Activated T-helper 17 cell treated with anti-CD3 and anti-CD28 coated beads, Interleukin-2, amount 50 U/mL, for 72 hours (primary cell): ENCODE results near the gene FBN2. TPM values are rescaled to one million over a fixed set of nuclear protein-coding genes. Genes with fewer than 3 reads are reported as not detected.
A peak's percentile ranks its signal among the peaks of the same experiment; 100 is the strongest.

Experiments
- ATAC-seq: fragments of 150-1000 bp; cut with Tn5 transposase; replicated peaks from 2 replicates; pipeline ENCODE4 v1.10.0; 2021; ENCODE audit warnings: mild to moderate bottlenecking, moderate library complexity
- H3K27ac Mint-ChIP-seq: one replicate; pipeline ENCODE4 v1.8.0; 2022; ENCODE audit warnings: mixed read lengths
- H3K27me3 Mint-ChIP-seq: one replicate; pipeline ENCODE4 v1.8.0; 2022; ENCODE audit warnings: mixed read lengths
- H3K36me3 Mint-ChIP-seq: one replicate; pipeline ENCODE4 v1.8.0; 2022; ENCODE audit warnings: low read depth, mild to moderate bottlenecking, mixed read lengths
- H3K4me1 Mint-ChIP-seq: one replicate; pipeline ENCODE4 v1.8.0; 2022; ENCODE audit warnings: mixed read lengths
- H3K4me3 Mint-ChIP-seq: one replicate; pipeline ENCODE4 v1.8.0; 2022; ENCODE audit warnings: mild to moderate bottlenecking, mixed read lengths
- H3K9me3 Mint-ChIP-seq: one replicate; pipeline ENCODE4 v1.8.0; 2022; ENCODE audit warnings: mixed read lengths
- total RNA-seq, 2 donors: library from RNA; stranded (reverse); gene quantifications; one replicate each; pipeline ENCODE4 v1.2.3, GENCODE V29; 2022

FBN2 gene
- total RNA-seq, 2 donors from 2014 or later, result not detected

GRCh38 chr5:128253161-128253560 lies 284.9 kb downstream of the FBN2 start:
- ATAC-seq, result no peak
- Mint-ChIP-seq H3K27ac (no peak overlapping the region), H3K27me3 (peaks cover 13% of the 10 kb centered on the region), H3K9me3 (peaks cover 4% of the 10 kb centered on the region), H3K4me1 (no peaks in the 10 kb centered on the region), H3K4me3 (no peak overlapping the region), H3K36me3 (no peaks in the 10 kb centered on the region)

DNA sequence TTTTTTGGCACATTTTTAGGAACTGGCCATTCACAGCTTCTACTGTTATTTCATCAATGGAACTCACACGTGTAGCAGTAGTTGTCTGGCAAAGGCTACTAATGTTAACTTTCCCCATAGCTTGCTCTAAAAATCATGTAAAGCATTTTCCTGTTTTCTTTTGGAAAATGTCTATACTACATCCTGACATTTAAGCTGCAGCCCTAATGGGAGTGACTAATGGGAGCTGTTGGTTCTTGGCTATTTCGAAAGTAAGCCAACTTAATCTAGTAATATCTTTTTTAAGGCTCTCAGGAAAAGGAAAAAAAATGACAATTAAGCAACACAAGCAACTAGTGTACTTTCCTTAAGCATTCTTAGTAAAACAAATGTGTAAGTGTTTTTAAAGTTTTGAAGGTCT lies 285.3 kb downstream of the FBN2 start:
- no peak for ATAC-seq
- Mint-ChIP-seq H3K36me3 (no peaks in the 10 kb centered on the region), H3K9me3 (peaks cover 4% of the 10 kb centered on the region), H3K4me1 (no peaks in the 10 kb centered on the region), H3K27ac (no peak overlapping the region), H3K4me3 (no peak overlapping the region), H3K27me3 (peaks cover 13% of the 10 kb centered on the region)

- H3K4me3 Mint-ChIP-seq, result no peak overlapping the region
- H3K27ac Mint-ChIP-seq, result no peak overlapping the region
- peaks cover 4% of the 10 kb centered on the region for H3K9me3 Mint-ChIP-seq
Measured at GRCh38 chr5:128252196-128252595, 285.8 kb downstream of the FBN2 start.

DNA sequence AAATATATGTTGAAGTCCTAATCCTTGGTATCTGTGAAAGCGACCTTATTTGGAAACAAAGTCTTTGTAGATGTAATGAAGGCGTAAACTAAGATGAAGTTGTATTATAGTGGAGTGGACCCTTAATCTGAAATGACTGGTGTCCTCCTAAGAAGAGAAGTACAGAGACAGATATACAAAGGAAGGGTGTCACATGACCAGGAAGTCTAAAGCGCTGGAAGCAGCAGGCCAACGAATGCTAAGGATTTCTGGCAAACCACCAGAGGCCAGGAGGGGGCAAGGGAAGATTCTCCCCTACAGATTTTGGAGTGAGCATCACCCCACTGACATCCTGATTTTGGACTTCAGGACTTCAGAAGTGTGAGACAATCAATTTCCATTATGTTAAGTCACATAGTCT lies 292.1 kb downstream of the FBN2 start:
- H3K27me3 Mint-ChIP-seq, result peaks cover 7% of the 10 kb centered on the region
- H3K4me1 Mint-ChIP-seq, result no peaks in the 10 kb centered on the region
- H3K36me3 Mint-ChIP-seq, result no peaks in the 10 kb centered on the region
- H3K4me3 Mint-ChIP-seq, result no peak overlapping the region
- H3K9me3 Mint-ChIP-seq, result no peaks in the 10 kb centered on the region
- no peak overlapping the region for H3K27ac Mint-ChIP-seq
- ATAC-seq, result no peak

More at GRCh38 chr5:128252196-128252595, 285.8 kb downstream of the FBN2 start:
- H3K36me3 Mint-ChIP-seq, result no peaks in the 10 kb centered on the region
- ATAC-seq, result no peak
- H3K4me1 Mint-ChIP-seq, result no peaks in the 10 kb centered on the region
- H3K27me3 Mint-ChIP-seq, result peaks cover 13% of the 10 kb centered on the region

GRCh38 chr5:128243958-128244582 lies 294.0 kb downstream of the FBN2 start:
- no peaks in the 10 kb centered on the region for H3K4me1 Mint-ChIP-seq
- H3K4me3 Mint-ChIP-seq, result no peak overlapping the region
- no peak for ATAC-seq
- H3K27me3 Mint-ChIP-seq, result peaks cover 16% of the 10 kb centered on the region
- no peak overlapping the region for H3K27ac Mint-ChIP-seq
- H3K36me3 Mint-ChIP-seq, result no peaks in the 10 kb centered on the region
- H3K9me3 Mint-ChIP-seq, result no peaks in the 10 kb centered on the region

- H3K9me3 Mint-ChIP-seq, result no peaks in the 10 kb centered on the region
- no peaks in the 10 kb centered on the region for H3K4me1 Mint-ChIP-seq
- no peak overlapping the region for H3K4me3 Mint-ChIP-seq
- H3K27me3 Mint-ChIP-seq, result peaks cover 31% of the 10 kb centered on the region
- no peak for ATAC-seq
- H3K36me3 Mint-ChIP-seq, result no peaks in the 10 kb centered on the region
- H3K27ac Mint-ChIP-seq, result no peak overlapping the region
Measured at GRCh38 chr5:128241051-128241695, 296.9 kb downstream of the FBN2 start.

GRCh38 chr5:128237546-128237945 lies 300.5 kb downstream of the FBN2 start:
- H3K27ac Mint-ChIP-seq, result no peak overlapping the region
- H3K36me3 Mint-ChIP-seq, result no peaks in the 10 kb centered on the region
- no peaks in the 10 kb centered on the region for H3K9me3 Mint-ChIP-seq
- H3K4me1 Mint-ChIP-seq, result no peaks in the 10 kb centered on the region
- no peak overlapping the region for H3K4me3 Mint-ChIP-seq
- ATAC-seq, result no peak
- H3K27me3 Mint-ChIP-seq, result peaks cover 32% of the 10 kb centered on the region

DNA sequence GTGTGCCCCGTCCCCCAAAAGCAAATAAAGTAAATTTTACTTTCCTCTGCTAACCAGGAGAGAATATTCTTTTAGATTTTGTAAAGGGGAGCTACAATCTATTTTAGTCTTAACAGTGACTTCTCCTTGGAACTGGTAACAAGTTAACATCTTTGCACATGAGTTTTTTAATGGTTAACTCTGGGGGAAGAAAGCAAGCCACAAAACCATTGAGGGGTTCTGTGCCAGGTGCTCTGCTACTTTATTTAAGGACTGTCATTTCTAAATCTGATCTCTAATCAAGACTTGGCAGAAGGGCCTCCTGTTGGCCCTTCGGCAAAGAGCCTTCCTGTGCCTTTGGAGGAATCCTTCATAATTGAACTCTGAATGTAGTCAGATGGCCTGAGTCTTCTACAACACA lies 301.0 kb downstream of the FBN2 start:
- Mint-ChIP-seq H3K36me3 (no peaks in the 10 kb centered on the region), H3K4me1 (no peaks in the 10 kb centered on the region), H3K9me3 (no peaks in the 10 kb centered on the region), H3K27me3 (peaks cover 35% of the 10 kb centered on the region), H3K4me3 (no peak overlapping the region), H3K27ac (no peak overlapping the region)
- no peak for ATAC-seq

DNA sequence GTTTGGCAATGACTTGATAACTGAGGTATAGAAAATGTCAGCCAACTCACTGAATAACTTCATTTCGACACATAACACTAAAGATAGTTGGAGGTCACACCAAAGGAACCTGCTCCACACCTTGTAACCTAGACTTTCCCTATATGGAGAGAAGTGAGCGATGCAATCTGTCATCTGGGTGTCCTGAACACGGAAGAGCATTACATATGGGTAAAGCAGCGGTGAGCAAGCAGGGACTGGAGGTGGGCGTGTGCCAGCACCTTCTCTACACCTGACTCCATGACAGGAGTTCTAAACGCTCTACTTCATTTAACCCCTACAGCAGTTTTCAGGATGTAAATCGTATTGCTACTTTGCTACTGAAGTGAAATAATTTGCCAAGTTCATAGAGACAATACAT lies 301.7 kb downstream of the FBN2 start:
- no peak overlapping the region for H3K4me3 Mint-ChIP-seq
- no peaks in the 10 kb centered on the region for H3K4me1 Mint-ChIP-seq
- H3K36me3 Mint-ChIP-seq, result no peaks in the 10 kb centered on the region
- no peaks in the 10 kb centered on the region for H3K9me3 Mint-ChIP-seq
- H3K27me3 Mint-ChIP-seq, result peaks cover 35% of the 10 kb centered on the region
- no peak for ATAC-seq
- H3K27ac Mint-ChIP-seq, result no peak overlapping the region

DNA sequence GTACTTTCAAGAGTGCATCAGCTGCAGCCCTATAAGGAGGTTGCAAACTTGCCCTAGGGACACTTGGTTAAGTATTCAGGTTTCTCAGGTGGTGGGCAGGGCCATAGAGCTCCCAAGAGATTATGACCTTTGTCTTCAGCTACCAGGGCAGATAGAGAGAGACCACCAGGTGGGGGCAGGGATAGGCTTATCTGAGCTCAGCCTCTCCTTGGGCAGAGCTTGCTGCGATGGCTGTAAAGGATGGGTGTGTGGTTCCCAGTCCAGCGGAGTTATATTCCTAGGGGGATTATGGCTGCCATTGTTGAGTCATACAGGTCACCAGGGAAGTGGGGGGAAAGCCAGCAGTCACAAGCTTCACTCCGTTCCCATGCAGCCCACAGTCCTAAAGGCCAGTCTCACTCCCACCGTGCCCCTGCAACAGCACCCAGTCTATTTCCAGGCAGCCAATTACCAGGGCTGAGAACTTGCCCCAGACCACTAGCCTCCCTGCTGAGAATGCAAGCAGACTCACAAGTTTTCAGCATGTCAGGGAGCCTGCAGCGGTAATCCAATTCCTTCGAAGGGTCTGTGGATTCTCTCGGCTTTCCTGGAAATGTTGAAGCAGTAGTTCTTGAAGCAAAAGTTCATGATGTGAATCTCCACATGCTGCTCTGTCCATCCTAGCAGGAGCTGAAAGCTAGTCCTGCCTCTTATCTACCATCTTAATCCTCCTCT lies 303.0 kb downstream of the FBN2 start:
- Mint-ChIP-seq H3K36me3 (no peaks in the 10 kb centered on the region), H3K9me3 (no peaks in the 10 kb centered on the region), H3K27ac (no peak overlapping the region), H3K4me1 (no peaks in the 10 kb centered on the region), H3K27me3 (peaks cover 33% of the 10 kb centered on the region), H3K4me3 (no peak overlapping the region)
- no peak for ATAC-seq

DNA sequence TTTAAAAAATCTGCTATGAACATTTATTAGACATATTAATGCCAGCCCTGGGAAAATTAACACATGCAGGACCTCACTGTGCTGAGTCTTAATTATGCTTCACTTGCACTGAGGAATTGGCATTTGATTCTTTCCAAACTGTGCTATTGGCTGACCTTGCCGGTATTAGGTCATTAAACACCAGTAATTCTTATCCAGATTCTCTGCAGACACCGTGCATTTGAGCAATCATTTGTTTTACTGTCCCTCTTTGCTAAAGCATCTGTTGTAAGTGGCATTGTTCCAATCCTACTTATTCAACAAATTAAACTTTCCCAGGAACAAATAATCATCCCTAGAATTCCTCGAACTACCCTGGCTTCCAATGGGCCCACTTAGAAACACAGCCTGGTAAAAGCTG lies 309.5 kb downstream of the FBN2 start:
- Mint-ChIP-seq H3K9me3 (no peaks in the 10 kb centered on the region), H3K27me3 (peaks cover 3% of the 10 kb centered on the region), H3K27ac (no peak overlapping the region), H3K36me3 (no peaks in the 10 kb centered on the region), H3K4me1 (no peaks in the 10 kb centered on the region), H3K4me3 (no peak overlapping the region)
- ATAC-seq, result no peak

DNA sequence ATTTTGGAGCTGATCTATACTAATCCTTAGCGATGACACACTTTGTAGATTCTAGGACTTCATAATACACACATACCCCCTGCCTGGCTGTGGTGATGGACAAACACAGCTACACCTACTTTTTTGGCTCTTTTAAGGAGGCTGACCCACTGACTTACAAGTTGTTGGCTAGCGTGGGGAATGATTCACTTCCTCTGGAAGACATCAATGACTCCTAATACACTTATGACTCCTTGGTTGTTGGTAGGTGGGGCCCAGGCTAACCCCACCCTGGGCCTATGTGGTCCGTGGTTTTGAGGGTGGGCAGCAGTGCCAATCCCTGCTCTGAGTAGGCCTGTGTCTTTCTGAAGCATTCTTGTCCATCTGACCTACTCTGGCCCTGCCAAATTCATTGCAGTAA lies 310.0 kb downstream of the FBN2 start:
- H3K4me3 Mint-ChIP-seq, result no peak overlapping the region
- H3K27me3 Mint-ChIP-seq, result peaks cover 5% of the 10 kb centered on the region
- H3K4me1 Mint-ChIP-seq, result no peaks in the 10 kb centered on the region
- peak; percentile 79 for ATAC-seq
- no peak overlapping the region for H3K27ac Mint-ChIP-seq
- H3K9me3 Mint-ChIP-seq, result no peaks in the 10 kb centered on the region
- no peaks in the 10 kb centered on the region for H3K36me3 Mint-ChIP-seq

GRCh38 chr5:128225245-128226030 lies 312.6 kb downstream of the FBN2 start:
- no peaks in the 10 kb centered on the region for H3K36me3 Mint-ChIP-seq
- H3K9me3 Mint-ChIP-seq, result no peaks in the 10 kb centered on the region
- no peaks in the 10 kb centered on the region for H3K4me1 Mint-ChIP-seq
- H3K4me3 Mint-ChIP-seq, result no peak overlapping the region
- H3K27ac Mint-ChIP-seq, result no peak overlapping the region
- ATAC-seq, result no peak
- H3K27me3 Mint-ChIP-seq, result peaks cover 5% of the 10 kb centered on the region

DNA sequence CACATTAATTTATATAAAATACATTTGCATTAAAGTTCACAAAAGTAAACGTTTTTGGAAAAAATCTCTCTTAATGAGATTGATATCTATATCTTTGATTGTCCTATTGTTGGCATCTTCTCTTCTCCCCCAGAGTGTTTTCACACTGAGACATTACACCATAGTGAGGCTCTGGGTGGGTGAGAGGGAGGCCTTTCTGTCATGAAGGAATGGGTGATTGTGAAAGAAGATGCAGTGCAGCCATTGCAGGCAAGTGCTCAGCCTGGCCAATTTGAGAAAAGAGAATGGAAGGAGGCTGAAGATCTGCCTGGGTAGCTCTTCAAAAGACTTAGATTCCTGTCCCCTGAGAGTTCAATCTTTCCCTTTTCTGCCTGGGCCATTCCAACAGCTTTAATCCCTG lies 313.7 kb downstream of the FBN2 start:
- no peaks in the 10 kb centered on the region for H3K9me3 Mint-ChIP-seq
- no peak for ATAC-seq
- no peaks in the 10 kb centered on the region for H3K4me1 Mint-ChIP-seq
- no peak overlapping the region for H3K27ac Mint-ChIP-seq
- H3K36me3 Mint-ChIP-seq, result no peaks in the 10 kb centered on the region
- H3K4me3 Mint-ChIP-seq, result no peak overlapping the region
- H3K27me3 Mint-ChIP-seq, result peaks cover 5% of the 10 kb centered on the region
